ENCODE measurements around the gene RASGRF2.

GRCh38 chr5:81189875-81190498 is 229.8 kb downstream of the RASGRF2 start:
- TF ChIP-seq POLR2A (IDR thresholded peaks at IDR 0.05; ENCODE audit: low read length) (no peak), GATA1 (IDR thresholded peaks at IDR 0.05; ENCODE audit: low read depth, low read length) (no peak)
